ENCODE data around the gene LARGE1. TPM values are rescaled to one million over a fixed set of nuclear protein-coding genes. Genes with fewer than 3 reads are reported as not detected.
A peak's percentile ranks its signal among the peaks of the same experiment; 100 is the strongest.

LARGE1 gene
- total RNA-seq, 1 donor from 2014 or later, result 27.4 TPM

- TF ChIP-seq CTCF (IDR thresholded peaks at IDR 0.05), result no peak
- intact Hi-C loops (cut with DNase I), result no loop called here
- no peak overlapping the region for H3K4me3 ChIP-seq
- no peak overlapping the region for H3K27ac ChIP-seq
- no peaks in the 10 kb centered on the region for H3K36me3 ChIP-seq
- no peaks in the 10 kb centered on the region for H3K27me3 ChIP-seq (ENCODE audit: low read depth)
- peaks cover 13% of the 10 kb centered on the region for H3K4me1 ChIP-seq
- H3K9me3 ChIP-seq, result peaks cover 7% of the 10 kb centered on the region
- ATAC-seq (peak; percentile 35 to 40), DNase-seq (no peak)
These were observed 77.7 kb downstream of the LARGE1 start for GRCh38 chr22:33842421-33843094.

GRCh38 chr22:33842006-33842354 lies 78.3 kb downstream of the LARGE1 start:
- ATAC-seq (no peak), DNase-seq (no peak)
- peak overlapping the region; percentile 10 for H3K4me3 ChIP-seq
- no peaks in the 10 kb centered on the region for H3K36me3 ChIP-seq
- peaks cover 1% of the 10 kb centered on the region for H3K9me3 ChIP-seq
- no peak for TF ChIP-seq CTCF (IDR thresholded peaks at IDR 0.05)
- peaks cover 13% of the 10 kb centered on the region for H3K4me1 ChIP-seq
- intact Hi-C loops (cut with DNase I), result no loop called here
- H3K27ac ChIP-seq, result no peak overlapping the region
- H3K27me3 ChIP-seq (ENCODE audit: low read depth), result no peaks in the 10 kb centered on the region

DNA sequence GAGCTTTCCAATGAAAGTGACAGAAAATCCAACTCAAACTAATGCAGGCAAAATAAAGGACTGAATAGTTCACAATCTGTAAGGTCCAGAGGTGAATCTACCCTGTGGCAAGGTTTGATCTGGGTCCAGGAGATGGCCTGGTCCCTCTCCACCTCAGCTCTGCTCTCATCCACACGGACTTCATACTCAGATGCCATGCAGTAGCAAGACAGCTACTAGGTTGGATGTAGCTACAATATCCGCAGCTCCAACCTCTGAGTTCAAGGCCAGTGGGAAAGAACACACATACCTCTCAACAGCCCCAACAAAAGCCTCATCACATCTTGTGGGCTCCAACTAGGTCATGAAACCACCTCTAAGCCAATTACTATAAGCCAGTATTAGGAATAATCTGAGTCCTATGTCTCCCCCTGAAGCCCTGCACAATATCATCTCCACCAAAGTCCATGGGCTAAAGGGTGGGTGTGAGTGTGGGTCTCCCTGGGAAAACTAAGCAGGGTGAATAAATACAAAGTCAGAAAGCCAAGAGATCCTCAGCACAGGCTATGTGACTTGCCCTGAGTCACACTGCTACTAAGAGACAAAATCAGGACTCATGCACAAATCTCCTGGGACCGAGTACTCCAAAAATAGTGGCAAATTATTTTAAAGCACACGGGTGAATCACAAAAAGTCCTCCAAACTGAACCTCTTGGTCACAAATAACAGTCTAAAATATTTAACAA lies 78.8 kb downstream of the LARGE1 start:
- TF ChIP-seq CTCF (IDR thresholded peaks at IDR 0.05), result no peak
- no peaks in the 10 kb centered on the region for H3K27me3 ChIP-seq (ENCODE audit: low read depth)
- no peak overlapping the region for H3K4me3 ChIP-seq
- intact Hi-C loops (cut with DNase I), result no loop called here
- H3K36me3 ChIP-seq, result no peaks in the 10 kb centered on the region
- no peaks in the 10 kb centered on the region for H3K9me3 ChIP-seq
- H3K27ac ChIP-seq, result no peak overlapping the region
- ATAC-seq, result peak in 1 of 2 donors; percentile 51
- H3K4me1 ChIP-seq, result peaks cover 13% of the 10 kb centered on the region
- DNase-seq, result no peak

GRCh38 chr22:33838644-33839043 lies 81.6 kb downstream of the LARGE1 start:
- intact Hi-C loops (cut with DNase I), result no loop called here
- no peak for ATAC-seq
- no peak overlapping the region for H3K4me3 ChIP-seq
- no peaks in the 10 kb centered on the region for H3K27me3 ChIP-seq (ENCODE audit: low read depth)
- no peaks in the 10 kb centered on the region for H3K36me3 ChIP-seq
- peaks cover 7% of the 10 kb centered on the region for H3K4me1 ChIP-seq
- DNase-seq, result no peak
- TF ChIP-seq CTCF (IDR thresholded peaks at IDR 0.05), result no peak
- H3K9me3 ChIP-seq, result no peaks in the 10 kb centered on the region
- H3K27ac ChIP-seq, result no peak overlapping the region

DNA sequence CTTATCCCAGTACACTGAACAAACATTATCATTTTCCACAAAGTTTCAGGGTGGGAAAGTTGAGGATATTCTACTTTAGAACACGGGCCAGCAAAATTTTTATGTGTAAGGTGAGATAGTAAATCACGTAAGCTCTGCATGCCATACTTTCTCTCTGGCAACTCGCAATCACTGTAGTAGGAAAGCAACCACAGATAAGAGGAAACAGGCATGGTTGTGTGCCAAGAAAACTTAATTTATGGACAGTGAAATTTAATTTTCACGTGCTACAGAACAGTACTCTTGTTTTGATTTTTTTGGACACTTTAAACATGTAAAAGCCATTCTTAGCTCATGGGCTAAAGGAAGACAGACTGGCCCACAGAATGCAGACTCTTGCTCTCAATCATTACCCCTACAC lies 82.5 kb downstream of the LARGE1 start:
- Histone ChIP-seq H3K27ac (no peak overlapping the region), H3K27me3 (ENCODE audit: low read depth) (no peaks in the 10 kb centered on the region), H3K9me3 (no peaks in the 10 kb centered on the region), H3K4me3 (no peak overlapping the region), H3K4me1 (peaks cover 7% of the 10 kb centered on the region), H3K36me3 (no peaks in the 10 kb centered on the region)
- no peak for DNase-seq
- no peak for ATAC-seq
- TF ChIP-seq CTCF (IDR thresholded peaks at IDR 0.05), result no peak
- intact Hi-C loops (cut with DNase I), result no loop called here

All from lower lobe of right lung (tissue), 2 donors.